WERI-Rb-1 (cell line): ENCODE measurements around the gene CSK.
A peak's percentile ranks its signal among the peaks of the same experiment; 100 is the strongest.

ENCODE experiments used
- DNase-seq: peaks from one replicate; pipeline ENCODE4 v3.0.0-alpha.2; 2020
- H3K27ac ChIP-seq: fragments of 250-450 bp; sonication (Bioruptor Pico); 2 replicates; pipeline ENCODE4 v1.5.1; 2020; ENCODE audit warnings: mild to moderate bottlenecking, moderate library complexity
- H3K27me3 ChIP-seq: fragments of 250-450 bp; sonication (Bioruptor Pico); 2 replicates; pipeline ENCODE4 v1.5.1; 2021; ENCODE audit warnings: mild to moderate bottlenecking, low read depth, moderate library complexity; ENCODE audit not compliant: insufficient read depth, severe bottlenecking
- H3K36me3 ChIP-seq: fragments of 250-450 bp; sonication (Bioruptor Pico); 2 replicates; pipeline ENCODE4 v1.5.1; 2020; ENCODE audit warnings: mild to moderate bottlenecking, moderate library complexity
- H3K4me3 ChIP-seq: 2 replicates; pipeline ENCODE4 v1.5.1; 2011; ENCODE audit warnings: low read depth, mild to moderate bottlenecking, control low read depth, low read length
- H3K9me3 ChIP-seq: fragments of 250-450 bp; sonication (Bioruptor Pico); 2 replicates; pipeline ENCODE4 v1.5.1; 2021; ENCODE audit warnings: mild to moderate bottlenecking, moderate library complexity; ENCODE audit not compliant: severe bottlenecking
- CTCF ChIP-seq: IDR thresholded peaks from 2 replicates; pipeline ENCODE4 v1.5.1; 2011; ENCODE audit warnings: low read depth, mild to moderate bottlenecking, control low read depth, inconsistent platforms, low read length

The CSK gene

GRCh38 chr15:74825866-74826265, 44.0 kb downstream of the CSK start:
- no peak overlapping the region for H3K4me3 ChIP-seq
- H3K36me3 ChIP-seq: no peaks in the 10 kb centered on the region
- no peaks in the 10 kb centered on the region for H3K27me3 ChIP-seq
- H3K9me3 ChIP-seq: no peaks in the 10 kb centered on the region
- peak overlapping the region; percentile 28 for H3K27ac ChIP-seq
- TF ChIP-seq CTCF: no peak
- no peak for DNase-seq

GRCh38 chr15:74826364-74826819, 44.5 kb downstream of the CSK start, which contains the start of gene CPLX3:
Gene CPLX3, plus strand, starts transcription at chr15:74826627. Its CDS starts 77 bp downstream, at chr15:74826704.
- no peaks in the 10 kb centered on the region for H3K27me3 ChIP-seq
- TF ChIP-seq CTCF: no peak
- H3K9me3 ChIP-seq: no peaks in the 10 kb centered on the region
- DNase-seq: no peak
- H3K4me3 ChIP-seq: peak within 1 kb of the TSS; percentile 30
- peak within 1 kb of the TSS; percentile 79 for H3K27ac ChIP-seq
- H3K36me3 ChIP-seq: no peaks in the 10 kb centered on the region

- TF ChIP-seq CTCF: no peak
- Histone ChIP-seq H3K27ac (peak overlapping the region; percentile 79), H3K4me3 (peak overlapping the region; percentile 30), H3K9me3 (no peaks in the 10 kb centered on the region), H3K36me3 (no peaks in the 10 kb centered on the region), H3K27me3 (no peaks in the 10 kb centered on the region)
- DNase-seq: peak; percentile 87
Observed at GRCh38 chr15:74826921-74827320, 45.0 kb downstream of the CSK start.

- no peaks in the 10 kb centered on the region for H3K27me3 ChIP-seq
- no peaks in the 10 kb centered on the region for H3K36me3 ChIP-seq
Observed at GRCh38 chr15:74827614-74828013, 45.7 kb downstream of the CSK start.

GRCh38 chr15:74828835-74829234, 47.0 kb downstream of the CSK start:
- peak; percentile 66 for DNase-seq
- Histone ChIP-seq H3K4me3 (no peak overlapping the region), H3K27ac (peak overlapping the region; percentile 79), H3K9me3 (no peaks in the 10 kb centered on the region), H3K36me3 (no peaks in the 10 kb centered on the region), H3K27me3 (no peaks in the 10 kb centered on the region)
- TF ChIP-seq CTCF: no peak

More at GRCh38 chr15:74827614-74828013, 45.7 kb downstream of the CSK start:
- Histone ChIP-seq H3K27ac (peak overlapping the region; percentile 79), H3K4me3 (peak overlapping the region; percentile 30), H3K9me3 (no peaks in the 10 kb centered on the region)
- peak; percentile 22 for TF ChIP-seq CTCF
- DNase-seq: no peak

- Histone ChIP-seq H3K9me3 (no peaks in the 10 kb centered on the region), H3K27ac (no peak overlapping the region), H3K27me3 (no peaks in the 10 kb centered on the region), H3K36me3 (no peaks in the 10 kb centered on the region), H3K4me3 (no peak overlapping the region)
- DNase-seq: no peak
- TF ChIP-seq CTCF: no peak
Observed at GRCh38 chr15:74829486-74829885, 47.6 kb downstream of the CSK start.
